Measurements from ENCODE around the gene AP2A2. TPM values are rescaled to one million over a fixed set of nuclear protein-coding genes. Genes with fewer than 3 reads are reported as not detected.
A peak's percentile ranks its signal among the peaks of the same experiment; 100 is the strongest.

Gene AP2A2
- total and polyA plus RNA-seq, 5 donors from 2014 or later = 6.2 to 85.9 (median 7.5) TPM

DNA sequence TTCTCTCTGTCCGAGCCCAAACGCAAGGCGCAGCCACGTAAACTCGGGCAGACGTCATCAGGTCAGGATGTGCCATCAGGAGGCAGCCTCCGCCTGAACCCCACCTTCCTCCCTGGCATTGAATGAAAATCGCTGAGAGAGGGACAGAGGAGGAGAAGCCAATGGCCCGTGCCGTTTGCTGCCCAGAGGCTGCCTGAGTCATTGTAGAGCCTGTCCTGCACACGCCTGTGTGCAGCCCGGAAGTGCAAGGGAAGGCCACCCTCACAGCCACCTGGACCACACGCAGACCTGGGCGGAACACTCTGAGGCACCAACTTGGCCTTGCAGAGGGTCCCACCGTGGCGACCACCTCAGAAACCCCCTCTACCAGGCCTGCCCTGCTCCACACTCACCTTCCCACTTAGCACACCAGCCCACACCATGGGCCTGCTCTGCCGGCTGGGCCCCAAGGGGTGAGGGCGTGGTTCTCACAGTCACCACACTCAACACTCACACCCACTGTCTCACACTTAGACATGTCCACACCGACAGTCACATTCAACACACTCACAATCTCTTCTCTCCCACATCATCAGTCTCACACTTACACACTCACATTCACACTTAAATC is 24.1 kb upstream of the AP2A2 start:
- Histone ChIP-seq H3K27ac (ENCODE audit: insufficient read depth, low read length, poor library complexity, severe bottlenecking) (no peak overlapping the region), H3K27me3 (ENCODE audit: control insufficient read depth, insufficient read depth, low read length) (no peaks in the 10 kb centered on the region), H3K4me1 (ENCODE audit: control insufficient read depth, insufficient read depth, low read length, poor library complexity, severe bottlenecking) (no peaks in the 10 kb centered on the region), H3K9me3 (ENCODE audit: control insufficient read depth in 2 of 2, low read length in 2 of 2) (no peaks in the 10 kb centered on the region), H3K4me3 (ENCODE audit: low read depth, low read length) (no peak overlapping the region), H3K36me3 (ENCODE audit: control insufficient read depth, insufficient read depth, low read length) (peaks cover 48% of the 10 kb centered on the region)
- Mint-ChIP-seq H3K36me3 (peaks cover 17% of the 10 kb centered on the region), H3K27me3 (no peaks in the 10 kb centered on the region), H3K9me3 (no peaks in the 10 kb centered on the region), H3K4me3 (peak overlapping the region in 1 of 4 donors; percentile 68), H3K4me1 (peaks cover 0 to 5% (median 0%) of the 10 kb centered on the region in 4 donors), H3K27ac (no peak overlapping the region)
- no peak for DNase-seq
- no peak for ATAC-seq (ENCODE audit: low read depth in 2 of 2)

GRCh38 chr11:904380-904779 is 21.3 kb upstream of the AP2A2 start:
- H3K27ac ChIP-seq (ENCODE audit: insufficient read depth, low read length, poor library complexity, severe bottlenecking) = no peak overlapping the region
- H3K4me3 ChIP-seq (ENCODE audit: low read depth, low read length) = no peak overlapping the region
- Mint-ChIP-seq H3K27ac (no peak overlapping the region), H3K9me3 (no peaks in the 10 kb centered on the region), H3K27me3 (no peaks in the 10 kb centered on the region), H3K4me1 (peaks cover 0 to 17% (median 9%) of the 10 kb centered on the region in 4 donors), H3K36me3 (peaks cover 17% of the 10 kb centered on the region), H3K4me3 (peak overlapping the region in 1 of 4 donors; percentile 9)
- no peaks in the 10 kb centered on the region for H3K4me1 ChIP-seq (ENCODE audit: control insufficient read depth, insufficient read depth, low read length, poor library complexity, severe bottlenecking)
- no peak for ATAC-seq (ENCODE audit: low read depth in 2 of 2)
- no peak for DNase-seq
- no peaks in the 10 kb centered on the region for H3K27me3 ChIP-seq (ENCODE audit: control insufficient read depth, insufficient read depth, low read length)
- no peaks in the 10 kb centered on the region for H3K9me3 ChIP-seq (ENCODE audit: control insufficient read depth in 2 of 2, low read length in 2 of 2)
- peaks cover 47% of the 10 kb centered on the region for H3K36me3 ChIP-seq (ENCODE audit: control insufficient read depth, insufficient read depth, low read length)

DNA sequence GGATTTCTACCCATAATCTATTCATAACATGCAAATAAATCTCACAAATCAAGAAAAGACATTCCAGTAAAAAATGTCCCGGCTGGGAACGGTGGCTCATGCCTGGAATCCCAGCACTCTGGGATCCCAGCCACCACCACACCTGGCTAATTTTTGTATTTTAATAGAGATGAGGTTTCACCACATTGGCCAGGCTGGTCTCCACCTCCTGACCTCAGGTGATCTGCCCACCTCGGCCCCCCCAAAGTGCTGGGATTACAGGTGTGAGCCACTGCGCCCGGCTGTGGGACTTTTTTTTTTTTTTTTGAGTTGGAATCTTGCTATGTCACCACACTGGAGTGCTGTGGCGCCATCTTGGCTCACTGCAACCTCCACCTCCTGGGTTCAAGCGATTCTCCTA is 19.7 kb upstream of the AP2A2 start:
- peaks cover 8% of the 10 kb centered on the region for H3K4me1 ChIP-seq (ENCODE audit: control insufficient read depth, insufficient read depth, low read length, poor library complexity, severe bottlenecking)
- peaks cover 32% of the 10 kb centered on the region for H3K36me3 ChIP-seq (ENCODE audit: control insufficient read depth, insufficient read depth, low read length)
- DNase-seq = no peak
- no peaks in the 10 kb centered on the region for H3K27me3 Mint-ChIP-seq
- no peak overlapping the region for H3K27ac ChIP-seq (ENCODE audit: insufficient read depth, low read length, poor library complexity, severe bottlenecking)
- no peaks in the 10 kb centered on the region for H3K27me3 ChIP-seq (ENCODE audit: control insufficient read depth, insufficient read depth, low read length)
- H3K27ac Mint-ChIP-seq = no peak overlapping the region
- ATAC-seq (ENCODE audit: low read depth in 2 of 2) = no peak
- H3K9me3 ChIP-seq (ENCODE audit: control insufficient read depth in 2 of 2, low read length in 2 of 2) = no peaks in the 10 kb centered on the region
- H3K36me3 Mint-ChIP-seq = peaks cover 15% of the 10 kb centered on the region
- H3K9me3 Mint-ChIP-seq = no peaks in the 10 kb centered on the region
- H3K4me1 Mint-ChIP-seq = peaks cover 0 to 25% (median 9%) of the 10 kb centered on the region in 4 donors
- no peak overlapping the region for H3K4me3 ChIP-seq (ENCODE audit: low read depth, low read length)
- H3K4me3 Mint-ChIP-seq = no peak overlapping the region

GRCh38 chr11:907668-908067 is 18.0 kb upstream of the AP2A2 start:
- no peaks in the 10 kb centered on the region for H3K9me3 Mint-ChIP-seq
- H3K4me3 Mint-ChIP-seq = peak overlapping the region in 2 of 4 donors; percentile 53 to 62
- H3K36me3 Mint-ChIP-seq = peaks cover 9% of the 10 kb centered on the region
- ATAC-seq (ENCODE audit: low read depth in 2 of 2) (no peak), DNase-seq (no peak)
- no peak overlapping the region for H3K27ac Mint-ChIP-seq
- H3K4me1 Mint-ChIP-seq = peaks cover 0 to 35% (median 8%) of the 10 kb centered on the region in 4 donors
- peaks cover 14% of the 10 kb centered on the region for H3K4me1 ChIP-seq (ENCODE audit: control insufficient read depth, insufficient read depth, low read length, poor library complexity, severe bottlenecking)
- no peaks in the 10 kb centered on the region for H3K27me3 Mint-ChIP-seq
- no peaks in the 10 kb centered on the region for H3K9me3 ChIP-seq (ENCODE audit: control insufficient read depth in 2 of 2, low read length in 2 of 2)
- no peak overlapping the region for H3K4me3 ChIP-seq (ENCODE audit: low read depth, low read length)
- H3K36me3 ChIP-seq (ENCODE audit: control insufficient read depth, insufficient read depth, low read length) = peaks cover 15% of the 10 kb centered on the region
- H3K27me3 ChIP-seq (ENCODE audit: control insufficient read depth, insufficient read depth, low read length) = no peaks in the 10 kb centered on the region
- no peak overlapping the region for H3K27ac ChIP-seq (ENCODE audit: insufficient read depth, low read length, poor library complexity, severe bottlenecking)

GRCh38 chr11:908273-908672 is 17.4 kb upstream of the AP2A2 start:
- Mint-ChIP-seq H3K27ac (no peak overlapping the region), H3K9me3 (no peaks in the 10 kb centered on the region), H3K4me1 (peaks cover 0 to 35% (median 8%) of the 10 kb centered on the region in 4 donors), H3K4me3 (peak overlapping the region; percentile 53 to 79 (median 68)), H3K27me3 (no peaks in the 10 kb centered on the region), H3K36me3 (peaks cover 9% of the 10 kb centered on the region)
- Histone ChIP-seq H3K9me3 (ENCODE audit: control insufficient read depth in 2 of 2, low read length in 2 of 2) (no peaks in the 10 kb centered on the region), H3K4me1 (ENCODE audit: control insufficient read depth, insufficient read depth, low read length, poor library complexity, severe bottlenecking) (peaks cover 14% of the 10 kb centered on the region), H3K4me3 (ENCODE audit: low read depth, low read length) (no peak overlapping the region), H3K27ac (ENCODE audit: insufficient read depth, low read length, poor library complexity, severe bottlenecking) (no peak overlapping the region), H3K36me3 (ENCODE audit: control insufficient read depth, insufficient read depth, low read length) (peaks cover 9% of the 10 kb centered on the region), H3K27me3 (ENCODE audit: control insufficient read depth, insufficient read depth, low read length) (no peaks in the 10 kb centered on the region)
- no peak for DNase-seq
- no peak for ATAC-seq (ENCODE audit: low read depth in 2 of 2)

- H3K4me3 Mint-ChIP-seq = peak overlapping the region; percentile 85 to 95 (median 90)
- H3K36me3 ChIP-seq (ENCODE audit: control insufficient read depth, insufficient read depth, low read length) = peaks cover 2% of the 10 kb centered on the region
- H3K27me3 ChIP-seq (ENCODE audit: control insufficient read depth, insufficient read depth, low read length) = no peaks in the 10 kb centered on the region
These were observed 16.3 kb upstream of the AP2A2 start for GRCh38 chr11:909406-909805.

GRCh38 chr11:910044-910588 is 15.6 kb upstream of the AP2A2 start:
- Histone ChIP-seq H3K27ac (ENCODE audit: insufficient read depth, low read length, poor library complexity, severe bottlenecking) (no peak overlapping the region), H3K27me3 (ENCODE audit: control insufficient read depth, insufficient read depth, low read length) (no peaks in the 10 kb centered on the region), H3K36me3 (ENCODE audit: control insufficient read depth, insufficient read depth, low read length) (no peaks in the 10 kb centered on the region), H3K4me1 (ENCODE audit: control insufficient read depth, insufficient read depth, low read length, poor library complexity, severe bottlenecking) (peaks cover 14% of the 10 kb centered on the region), H3K4me3 (ENCODE audit: low read depth, low read length) (no peak overlapping the region), H3K9me3 (ENCODE audit: control insufficient read depth in 2 of 2, low read length in 2 of 2) (no peaks in the 10 kb centered on the region)
- no peak for DNase-seq
- no peak for ATAC-seq (ENCODE audit: low read depth in 2 of 2)
- H3K4me1 Mint-ChIP-seq = peaks cover 0 to 35% (median 8%) of the 10 kb centered on the region in 4 donors
- H3K36me3 Mint-ChIP-seq = peaks cover 4% of the 10 kb centered on the region
- H3K4me3 Mint-ChIP-seq = peak overlapping the region; percentile 85 to 95 (median 90)
- no peaks in the 10 kb centered on the region for H3K9me3 Mint-ChIP-seq
- H3K27me3 Mint-ChIP-seq = no peaks in the 10 kb centered on the region
- H3K27ac Mint-ChIP-seq = peak overlapping the region in 1 of 3 donors; percentile 73

More at GRCh38 chr11:909406-909805, 16.3 kb upstream of the AP2A2 start:
- Histone ChIP-seq H3K9me3 (ENCODE audit: control insufficient read depth in 2 of 2, low read length in 2 of 2) (no peaks in the 10 kb centered on the region), H3K4me3 (ENCODE audit: low read depth, low read length) (no peak overlapping the region), H3K27ac (ENCODE audit: insufficient read depth, low read length, poor library complexity, severe bottlenecking) (no peak overlapping the region), H3K4me1 (ENCODE audit: control insufficient read depth, insufficient read depth, low read length, poor library complexity, severe bottlenecking) (peaks cover 14% of the 10 kb centered on the region)
- Mint-ChIP-seq H3K36me3 (peaks cover 4% of the 10 kb centered on the region), H3K27ac (peak overlapping the region in 1 of 3 donors; percentile 72), H3K4me1 (peaks cover 0 to 35% (median 8%) of the 10 kb centered on the region in 4 donors), H3K27me3 (no peaks in the 10 kb centered on the region), H3K9me3 (no peaks in the 10 kb centered on the region)
- no peak for DNase-seq
- ATAC-seq (ENCODE audit: low read depth in 2 of 2) = no peak

GRCh38 chr11:910589-911030 is 15.1 kb upstream of the AP2A2 start, which contains the start of gene CHID1:
TSS of gene CHID1 (minus strand) at chr11:910810. CDS start at chr11:904816, 5,994 bp downstream.
- Histone ChIP-seq H3K4me1 (ENCODE audit: control insufficient read depth, insufficient read depth, low read length, poor library complexity, severe bottlenecking) (peaks cover 14% of the 10 kb centered on the region), H3K36me3 (ENCODE audit: control insufficient read depth, insufficient read depth, low read length) (no peaks in the 10 kb centered on the region), H3K27ac (ENCODE audit: insufficient read depth, low read length, poor library complexity, severe bottlenecking) (peak within 1 kb of the TSS; percentile 55), H3K9me3 (ENCODE audit: control insufficient read depth in 2 of 2, low read length in 2 of 2) (no peaks in the 10 kb centered on the region), H3K4me3 (ENCODE audit: low read depth, low read length) (no peak within 1 kb of the TSS), H3K27me3 (ENCODE audit: control insufficient read depth, insufficient read depth, low read length) (no peaks in the 10 kb centered on the region)
- Mint-ChIP-seq H3K4me3 (peak within 1 kb of the TSS; percentile 88 to 95 (median 92)), H3K36me3 (peaks cover 2% of the 10 kb centered on the region), H3K27me3 (no peaks in the 10 kb centered on the region), H3K9me3 (no peaks in the 10 kb centered on the region), H3K27ac (peak within 1 kb of the TSS; percentile 78 to 94 (median 92)), H3K4me1 (peaks cover 0 to 35% (median 8%) of the 10 kb centered on the region in 4 donors)
- ATAC-seq (ENCODE audit: low read depth in 2 of 2) = peak; percentile 96 to 97
- peak; percentile 75 to 85 (median 77) for DNase-seq
